Spleen (tissue), 7 donors: ENCODE data around the gene INO80.
"Not testable (repeated sequence)": the region's sequence is repeated elsewhere in the genome, so short reads cannot be mapped to it uniquely, and the experiment has no call there.

Experiments
- POLR2AphosphoS5 ChIP-seq, 3 donors: sonication (generic); formaldehyde crosslinking; IDR thresholded peaks; one replicate each; pipeline ENCODE4 v1.5.1; 2017; ENCODE audit warnings: antibody characterized with exemption in 3 of 3
- TF ChIP-seq, protein P1 (sequence below), 11 experiments: fragments of 200-600 bp in 7 of 11; fragments of 450-650 bp in 4 of 11; sonication (generic) in 4 of 11; IDR thresholded peaks in 8 of 11; conservative IDR thresholded peaks in 3 of 11; 1 replicate in 7 of 11; 2 replicates in 4 of 11; pipeline versions ENCODE4 v1.4.0 to v1.8.0; 2016 to 2021; ENCODE audit warnings: antibody characterized with exemption in 11 of 11, inconsistent platforms in 4 of 11, mild to moderate bottlenecking in 1 of 11
- donor health status: DM: no; HTN: no; CAD: no; lungs with moderate emphysema.
- donor health status: DM: no; HTN: no; CAD: no.
- donor health status: DM: no; HTN: no; CAD: no.

DNA sequence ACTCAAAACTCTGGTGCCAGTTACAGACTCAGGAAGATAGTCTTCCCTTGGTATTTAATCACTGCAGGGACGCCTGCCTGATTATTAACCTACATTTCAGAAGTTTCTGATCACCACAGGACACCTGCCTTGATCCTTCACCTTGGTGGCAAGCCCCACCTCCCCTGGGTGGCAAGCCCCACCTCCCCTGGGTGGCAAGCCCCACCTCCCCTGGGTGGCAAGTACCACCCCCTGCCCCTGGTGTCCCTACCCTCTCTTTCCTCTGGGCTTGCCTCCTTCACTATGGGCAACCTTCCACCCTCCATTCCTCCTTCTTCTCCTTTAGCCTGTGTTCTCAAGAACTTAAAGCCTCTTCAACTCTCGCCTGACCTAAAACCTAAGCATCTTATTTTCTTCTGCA is 16.0 kb upstream of the INO80 start:
- TF ChIP-seq, protein P1, sequence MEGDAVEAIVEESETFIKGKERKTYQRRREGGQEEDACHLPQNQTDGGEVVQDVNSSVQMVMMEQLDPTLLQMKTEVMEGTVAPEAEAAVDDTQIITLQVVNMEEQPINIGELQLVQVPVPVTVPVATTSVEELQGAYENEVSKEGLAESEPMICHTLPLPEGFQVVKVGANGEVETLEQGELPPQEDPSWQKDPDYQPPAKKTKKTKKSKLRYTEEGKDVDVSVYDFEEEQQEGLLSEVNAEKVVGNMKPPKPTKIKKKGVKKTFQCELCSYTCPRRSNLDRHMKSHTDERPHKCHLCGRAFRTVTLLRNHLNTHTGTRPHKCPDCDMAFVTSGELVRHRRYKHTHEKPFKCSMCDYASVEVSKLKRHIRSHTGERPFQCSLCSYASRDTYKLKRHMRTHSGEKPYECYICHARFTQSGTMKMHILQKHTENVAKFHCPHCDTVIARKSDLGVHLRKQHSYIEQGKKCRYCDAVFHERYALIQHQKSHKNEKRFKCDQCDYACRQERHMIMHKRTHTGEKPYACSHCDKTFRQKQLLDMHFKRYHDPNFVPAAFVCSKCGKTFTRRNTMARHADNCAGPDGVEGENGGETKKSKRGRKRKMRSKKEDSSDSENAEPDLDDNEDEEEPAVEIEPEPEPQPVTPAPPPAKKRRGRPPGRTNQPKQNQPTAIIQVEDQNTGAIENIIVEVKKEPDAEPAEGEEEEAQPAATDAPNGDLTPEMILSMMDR (IDR thresholded peaks at IDR 0.05 in 8 of 11, conservative IDR thresholded peaks at IDR 0.05 in 3 of 11), result not testable (repeated sequence)
- TF ChIP-seq POLR2AphosphoS5 (IDR thresholded peaks at IDR 0.05), result not testable (repeated sequence)
